Keratinocyte (primary cell): ENCODE measurements around the gene SMYD3. TPM values are rescaled to one million over a fixed set of nuclear protein-coding genes. Genes with fewer than 3 reads are reported as not detected.

Source experiments
- DNase-seq: peaks from one replicate; pipeline ENCODE4 v3.0.0-alpha.2; 2011; ENCODE audit warnings: low read depth, missing footprints, low spot score
- FAIRE-seq: peaks from 2 replicates; lab custom pipeline; 2011; peaks lifted over from hg19 to GRCh38; lab: Jason Lieb, UNC
- H2AFZ ChIP-seq: 2 replicates; pipeline ENCODE4 v1.6.0; 2012; ENCODE audit warnings: low read length, control low read depth, inconsistent platforms; ENCODE audit not compliant: control insufficient read depth
- H3K27ac ChIP-seq: 2 replicates; pipeline ENCODE4 v1.5.1; 2011; ENCODE audit warnings: low read length; ENCODE audit not compliant: control insufficient read depth, insufficient read depth
- H3K27me3 ChIP-seq: 3 replicates; pipeline ENCODE4 v1.6.0; 2011; ENCODE audit warnings: low read length; ENCODE audit not compliant: control insufficient read depth, insufficient read depth; ENCODE audit errors: extremely low read depth
- H3K36me3 ChIP-seq, 2 experiments: 2 replicates in 1 of 2; 3 replicates in 1 of 2; pipeline ENCODE4 v1.5.1; 2011; ENCODE audit warnings: low read length in 2 of 2, mild to moderate bottlenecking in 1 of 2; ENCODE audit not compliant: control insufficient read depth in 2 of 2, insufficient read depth in 2 of 2; ENCODE audit errors: extremely low read depth in 1 of 2
- H3K4me1 ChIP-seq: 3 replicates; pipeline ENCODE4 v1.5.1; 2011; ENCODE audit warnings: low read length; ENCODE audit not compliant: control insufficient read depth, insufficient read depth; ENCODE audit errors: extremely low read depth
- H3K4me2 ChIP-seq: 3 replicates; pipeline ENCODE4 v1.6.0; 2011; ENCODE audit warnings: low read depth, low read length; ENCODE audit not compliant: control insufficient read depth, insufficient read depth; ENCODE audit errors: extremely low read depth
- H3K4me3 ChIP-seq, 3 experiments: fragments of 200-600 bp in 1 of 3; sonication (generic) in 1 of 3; 2 replicates in 2 of 3; 3 replicates in 1 of 3; pipeline ENCODE4 v1.5.1; 2011 to 2016; ENCODE audit warnings: low read length in 3 of 3, mild to moderate bottlenecking in 3 of 3, control low read depth in 2 of 3, inconsistent platforms in 1 of 3, low read depth in 1 of 3, mixed read lengths in 1 of 3, mixed run types in 1 of 3, moderate library complexity in 1 of 3; ENCODE audit not compliant: control insufficient read depth in 2 of 3, insufficient read depth in 2 of 3; ENCODE audit errors: extremely low read depth in 1 of 3
- H3K79me2 ChIP-seq: 2 replicates; pipeline ENCODE4 v1.6.0; 2012; ENCODE audit warnings: low read length; ENCODE audit not compliant: control insufficient read depth, insufficient read depth
- H3K9ac ChIP-seq: 3 replicates; pipeline ENCODE4 v1.6.0; 2011; ENCODE audit warnings: low read length; ENCODE audit not compliant: control insufficient read depth, insufficient read depth; ENCODE audit errors: extremely low read depth
- H3K9me1 ChIP-seq: 3 replicates; pipeline ENCODE4 v1.6.0; 2011; ENCODE audit warnings: low read length; ENCODE audit not compliant: control insufficient read depth, insufficient read depth; ENCODE audit errors: extremely low read depth
- H3K9me3 ChIP-seq: 2 replicates; pipeline ENCODE4 v1.5.1; 2012; ENCODE audit warnings: low read depth, low read length; ENCODE audit not compliant: control insufficient read depth
- H4K20me1 ChIP-seq: 3 replicates; pipeline ENCODE4 v1.6.0; 2011; ENCODE audit warnings: low read length; ENCODE audit not compliant: control insufficient read depth, insufficient read depth; ENCODE audit errors: extremely low read depth
- EZH2 ChIP-seq: IDR thresholded peaks from one replicate; pipeline ENCODE4 v1.6.1; 2012; ENCODE audit warnings: inconsistent platforms, mild to moderate bottlenecking, low read length, moderate library complexity
- dilution Hi-C: fragments of 300-500 bp; cut with MboI; formaldehyde crosslinking; loops from one replicate; pipeline ENCODE4 v1.7.0; 2020; ENCODE audit warnings: low sequenced_read_pairs; ENCODE audit not compliant: extremely low pct_ligation_motif_present
- polyA plus RNA-seq, 5 experiments: library from polyadenylated mRNA; depleted of rRNA in 3 of 5; stranded (reverse) in 3 of 5; stranded (forward) in 1 of 5; unstranded in 1 of 5; fragments of >200 nt; gene quantifications; 1 replicate in 1 of 5; 2 replicates in 3 of 5; 3 replicates in 1 of 5; pipeline versions ENCODE4 v1.2.1 to v1.2.3, GENCODE V29; 2011 to 2012; ENCODE audit warnings: missing spikeins in 2 of 5, low read depth in 1 of 5, low replicate concordance in 1 of 5
- TF ChIP-seq, protein P1 (sequence below), 3 experiments: IDR thresholded peaks in 1 of 3; conservative IDR thresholded peaks in 1 of 3; optimal IDR thresholded peaks in 1 of 3; 2 replicates in 2 of 3; 3 replicates in 1 of 3; pipeline versions ENCODE3 to v1.5.1; 2011; ENCODE audit warnings: low read length in 3 of 3, mild to moderate bottlenecking in 3 of 3, moderate library complexity in 2 of 3, control low read depth in 1 of 3, inconsistent platforms in 1 of 3; ENCODE audit not compliant: insufficient read depth in 2 of 3; ENCODE audit errors: extremely low read depth in 1 of 3

SMYD3 gene
- polyA plus RNA-seq, 1 donor (not counting 4 experiments of a cell fraction or from before 2014, with no cell fraction given): 31.0 TPM

- no peak overlapping the region for H3K4me3 ChIP-seq
Observed at GRCh38 chr1:245903851-245904250, 603.2 kb downstream of the SMYD3 start.

DNA sequence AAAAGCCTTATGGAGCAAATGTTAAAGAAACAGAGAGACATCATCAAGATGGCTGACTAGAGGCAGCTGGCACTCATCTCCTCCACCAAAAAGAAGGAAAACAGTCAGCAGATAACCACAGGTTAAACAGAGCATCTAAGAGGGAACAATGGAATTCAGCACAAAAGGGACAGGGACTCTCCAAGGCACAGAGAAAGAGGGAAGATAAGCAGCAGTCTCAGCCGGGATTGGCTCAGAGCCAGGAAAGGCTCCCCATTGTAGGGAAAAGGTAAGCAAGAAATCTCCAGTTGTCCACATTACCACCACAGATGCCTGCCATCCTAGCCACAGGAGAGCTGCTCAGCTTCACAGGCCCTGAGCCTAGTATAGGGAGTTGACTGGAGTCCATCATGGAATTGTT is 605.5 kb downstream of the SMYD3 start:
- Histone ChIP-seq H3K4me3 (no peak overlapping the region), H4K20me1 (no peaks in the 10 kb centered on the region), H3K27me3 (no peaks in the 10 kb centered on the region), H3K36me3 (no peaks in the 10 kb centered on the region), H3K9me1 (no peaks in the 10 kb centered on the region), H3K79me2 (no peaks in the 10 kb centered on the region), H3K9me3 (no peaks in the 10 kb centered on the region), H2AFZ (no peak overlapping the region), H3K4me1 (no peaks in the 10 kb centered on the region), H3K9ac (no peak overlapping the region), H3K4me2 (no peak overlapping the region), H3K27ac (no peak overlapping the region)
- TF ChIP-seq EZH2: no peak
- TF ChIP-seq, protein P1, sequence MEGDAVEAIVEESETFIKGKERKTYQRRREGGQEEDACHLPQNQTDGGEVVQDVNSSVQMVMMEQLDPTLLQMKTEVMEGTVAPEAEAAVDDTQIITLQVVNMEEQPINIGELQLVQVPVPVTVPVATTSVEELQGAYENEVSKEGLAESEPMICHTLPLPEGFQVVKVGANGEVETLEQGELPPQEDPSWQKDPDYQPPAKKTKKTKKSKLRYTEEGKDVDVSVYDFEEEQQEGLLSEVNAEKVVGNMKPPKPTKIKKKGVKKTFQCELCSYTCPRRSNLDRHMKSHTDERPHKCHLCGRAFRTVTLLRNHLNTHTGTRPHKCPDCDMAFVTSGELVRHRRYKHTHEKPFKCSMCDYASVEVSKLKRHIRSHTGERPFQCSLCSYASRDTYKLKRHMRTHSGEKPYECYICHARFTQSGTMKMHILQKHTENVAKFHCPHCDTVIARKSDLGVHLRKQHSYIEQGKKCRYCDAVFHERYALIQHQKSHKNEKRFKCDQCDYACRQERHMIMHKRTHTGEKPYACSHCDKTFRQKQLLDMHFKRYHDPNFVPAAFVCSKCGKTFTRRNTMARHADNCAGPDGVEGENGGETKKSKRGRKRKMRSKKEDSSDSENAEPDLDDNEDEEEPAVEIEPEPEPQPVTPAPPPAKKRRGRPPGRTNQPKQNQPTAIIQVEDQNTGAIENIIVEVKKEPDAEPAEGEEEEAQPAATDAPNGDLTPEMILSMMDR (optimal IDR thresholded peaks at IDR 0.05 in 1 of 3, IDR thresholded peaks at IDR 0.05 in 1 of 3, conservative IDR thresholded peaks at IDR 0.05 in 1 of 3; ENCODE audit: extremely low read depth in 1 of 3, insufficient read depth in 2 of 3, low read length in 3 of 3): no peak
- DNase-seq (no peak), FAIRE-seq (no peak)
- dilution Hi-C loops: no loop called here

More at GRCh38 chr1:245903851-245904250, 603.2 kb downstream of the SMYD3 start:
- no peak overlapping the region for H3K9ac ChIP-seq
- no peaks in the 10 kb centered on the region for H3K4me1 ChIP-seq
- no peaks in the 10 kb centered on the region for H3K9me1 ChIP-seq
- H3K79me2 ChIP-seq: no peaks in the 10 kb centered on the region
- FAIRE-seq: no peak
- dilution Hi-C loops: no loop called here
- no peaks in the 10 kb centered on the region for H3K9me3 ChIP-seq
- no peaks in the 10 kb centered on the region for H3K27me3 ChIP-seq
- no peak for DNase-seq
- no peaks in the 10 kb centered on the region for H3K36me3 ChIP-seq
- TF ChIP-seq EZH2: no peak
- TF ChIP-seq, protein P1 (optimal IDR thresholded peaks at IDR 0.05 in 1 of 3, IDR thresholded peaks at IDR 0.05 in 1 of 3, conservative IDR thresholded peaks at IDR 0.05 in 1 of 3; ENCODE audit: extremely low read depth in 1 of 3, insufficient read depth in 2 of 3, low read length in 3 of 3): no peak
- H3K4me2 ChIP-seq: no peak overlapping the region
- H2AFZ ChIP-seq: no peak overlapping the region
- H4K20me1 ChIP-seq: no peaks in the 10 kb centered on the region
- H3K27ac ChIP-seq: no peak overlapping the region
